HG03039 (cell line): ENCODE measurements around the gene NTF4.
"Not testable (repeated sequence)": the region's sequence is repeated elsewhere in the genome, so short reads cannot be mapped to it uniquely, and the experiment has no call there.

Source experiments
- ATAC-seq: cut with Tn5 transposase; IDR thresholded peaks from one replicate; pipeline ENCODE4 v1.9.1; 2021; ENCODE audit warnings: mild to moderate bottlenecking, moderate library complexity; ENCODE audit not compliant: unreplicated experiment

The NTF4 gene

GRCh38 chr19:49091391-49092038 is 26.9 kb upstream of the NTF4 start:
- no peak for ATAC-seq

GRCh38 chr19:49086296-49086695 is 21.7 kb upstream of the NTF4 start:
- no peak for ATAC-seq

DNA sequence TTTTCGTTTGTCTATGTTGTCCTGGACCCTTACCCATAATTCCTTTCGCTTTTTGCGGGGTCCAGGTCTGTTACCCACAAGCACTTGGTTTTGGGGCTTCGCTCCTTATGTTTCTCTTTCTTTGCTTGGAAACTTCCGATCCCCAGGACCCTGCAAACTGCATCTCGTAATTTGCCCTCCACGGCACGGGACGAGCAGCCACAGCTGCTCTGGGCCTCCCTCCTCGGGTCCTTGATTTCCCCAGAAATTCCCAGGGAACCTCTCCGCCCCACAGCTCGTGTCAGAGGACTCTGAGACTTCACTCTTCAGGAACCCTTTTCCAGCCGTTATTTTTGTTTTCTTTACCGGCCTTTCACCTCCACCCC is 21.2 kb upstream of the NTF4 start:
- ATAC-seq: no peak

GRCh38 chr19:49085020-49085867 is 20.6 kb upstream of the NTF4 start, which contains the start of gene SNRNP70:
SNRNP70 (plus strand) TSS chr19:49085451; CDS start chr19:49086415, 964 bp downstream.
- ATAC-seq: peak; percentile 85

DNA sequence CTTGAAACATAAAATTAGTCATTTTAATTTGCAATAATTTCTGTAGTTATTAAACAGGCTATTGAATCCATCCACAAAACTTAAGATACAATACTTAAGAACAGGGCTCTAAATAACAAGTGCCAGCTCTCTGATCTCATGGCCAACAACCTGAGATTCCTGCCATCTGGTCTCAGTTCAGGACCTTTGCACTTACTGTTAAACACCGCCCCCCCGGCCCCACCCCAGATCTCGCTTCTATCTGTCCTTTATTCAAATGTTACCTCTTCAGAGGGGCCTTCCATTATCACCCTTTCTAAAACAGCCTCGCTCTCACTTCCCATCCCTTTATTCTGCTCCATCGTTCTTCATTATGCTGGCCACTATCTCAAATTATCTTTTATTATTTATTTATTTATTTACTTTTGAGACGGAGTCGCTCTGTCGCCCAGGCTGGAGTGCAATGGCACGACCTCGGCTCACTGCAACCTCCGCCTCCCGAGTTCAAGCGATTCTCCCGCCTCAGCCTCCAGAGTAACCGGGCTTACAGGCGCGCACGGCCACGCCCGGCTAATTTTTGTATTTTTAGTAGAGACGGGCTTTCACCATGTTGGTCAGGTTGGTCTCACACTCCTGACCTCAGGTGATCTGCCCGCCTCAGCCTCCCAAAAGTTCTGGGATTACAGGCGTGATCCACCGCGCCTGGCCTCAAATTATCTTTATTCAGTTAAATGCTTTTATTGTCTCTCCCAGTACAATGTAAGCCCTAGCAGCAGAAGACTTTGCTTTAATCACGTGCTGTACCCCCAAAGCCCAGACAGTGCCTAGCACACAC is 19.8 kb upstream of the NTF4 start:
- ATAC-seq: no peak

- no peak for ATAC-seq
Observed at GRCh38 chr19:49081273-49081672, 16.7 kb upstream of the NTF4 start.

DNA sequence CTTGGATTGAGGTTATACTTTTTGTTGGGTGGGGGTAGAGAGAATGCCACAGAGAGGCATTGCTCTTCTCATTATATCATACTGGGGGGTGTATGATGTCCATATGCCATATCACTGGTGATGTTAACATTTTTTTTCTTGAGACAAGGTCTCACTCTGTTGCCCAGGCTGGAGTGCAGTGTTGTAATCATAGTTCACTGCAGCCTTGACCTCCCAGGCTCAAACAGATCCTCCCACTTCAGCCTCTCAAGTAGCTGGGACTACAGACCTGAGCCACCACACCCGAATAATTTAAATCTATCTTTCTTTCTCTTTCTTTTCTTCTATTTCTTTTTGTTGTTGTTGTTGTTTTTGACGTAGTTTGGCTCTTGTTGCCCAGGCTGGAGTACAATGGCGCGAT is 15.8 kb upstream of the NTF4 start:
- no peak for ATAC-seq

GRCh38 chr19:49074869-49075268 is 10.3 kb upstream of the NTF4 start:
- not testable (repeated sequence) for ATAC-seq

- ATAC-seq: no peak
Observed at GRCh38 chr19:49073514-49074378, 9.1 kb upstream of the NTF4 start.

DNA sequence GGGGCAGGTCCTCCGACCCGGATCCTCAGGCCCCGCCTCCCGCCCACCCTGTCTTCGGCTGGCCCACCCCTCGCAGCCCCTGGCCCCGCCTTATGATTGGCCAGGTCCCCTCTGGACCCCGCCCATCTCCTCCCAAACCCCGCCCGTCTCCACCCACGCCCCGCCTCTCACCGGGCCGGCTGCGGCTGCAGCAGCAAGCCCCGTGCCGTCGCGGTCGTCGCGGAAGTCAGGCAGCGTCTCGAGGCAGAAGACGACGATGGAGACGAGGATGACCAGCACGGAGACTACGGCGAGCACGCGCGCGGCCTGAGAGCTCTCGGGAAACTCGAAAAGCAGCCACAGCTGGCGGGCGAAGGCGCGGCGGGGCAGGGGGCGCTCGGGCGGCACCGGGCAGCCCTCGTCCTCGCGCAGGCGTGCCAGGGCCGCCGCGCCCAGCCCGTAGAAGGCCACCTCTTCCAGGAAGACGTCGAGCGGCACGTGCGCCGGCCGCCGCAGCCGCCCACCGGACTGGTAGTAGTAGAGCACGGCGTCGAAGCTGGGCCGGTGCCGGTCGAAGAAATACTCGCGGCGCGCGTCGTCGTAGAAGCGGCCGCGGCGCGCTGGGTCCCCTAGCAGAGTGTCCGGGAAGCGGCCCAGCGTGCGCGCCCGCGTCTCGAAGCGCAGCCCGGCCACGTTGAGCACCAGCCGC is 7.4 kb upstream of the NTF4 start:
- ATAC-seq: no peak

- ATAC-seq: no peak
Observed at GRCh38 chr19:49070416-49070815, 5.8 kb upstream of the NTF4 start.

GRCh38 chr19:49069026-49069425 is 4.4 kb upstream of the NTF4 start:
- no peak for ATAC-seq

DNA sequence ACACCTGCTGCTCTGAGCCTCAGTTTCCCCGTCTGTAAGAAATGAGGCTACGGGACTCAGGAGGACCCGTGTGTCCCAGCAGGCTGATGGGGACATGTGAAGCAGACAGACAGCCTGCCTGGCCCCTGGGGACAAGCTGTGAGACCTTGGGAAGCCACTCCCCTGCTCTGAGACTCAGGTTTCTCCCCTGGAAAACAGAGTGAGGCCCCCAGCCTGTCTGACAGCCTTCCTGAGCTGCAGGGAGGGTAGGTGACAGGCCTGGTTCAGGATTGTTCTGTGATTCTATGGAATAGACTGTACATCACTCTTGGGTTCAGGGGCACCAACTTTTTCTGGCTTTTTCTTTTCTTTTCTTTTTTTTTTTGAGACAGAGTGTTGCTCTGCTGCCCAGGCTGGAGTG is 2.9 kb upstream of the NTF4 start:
- no peak for ATAC-seq

DNA sequence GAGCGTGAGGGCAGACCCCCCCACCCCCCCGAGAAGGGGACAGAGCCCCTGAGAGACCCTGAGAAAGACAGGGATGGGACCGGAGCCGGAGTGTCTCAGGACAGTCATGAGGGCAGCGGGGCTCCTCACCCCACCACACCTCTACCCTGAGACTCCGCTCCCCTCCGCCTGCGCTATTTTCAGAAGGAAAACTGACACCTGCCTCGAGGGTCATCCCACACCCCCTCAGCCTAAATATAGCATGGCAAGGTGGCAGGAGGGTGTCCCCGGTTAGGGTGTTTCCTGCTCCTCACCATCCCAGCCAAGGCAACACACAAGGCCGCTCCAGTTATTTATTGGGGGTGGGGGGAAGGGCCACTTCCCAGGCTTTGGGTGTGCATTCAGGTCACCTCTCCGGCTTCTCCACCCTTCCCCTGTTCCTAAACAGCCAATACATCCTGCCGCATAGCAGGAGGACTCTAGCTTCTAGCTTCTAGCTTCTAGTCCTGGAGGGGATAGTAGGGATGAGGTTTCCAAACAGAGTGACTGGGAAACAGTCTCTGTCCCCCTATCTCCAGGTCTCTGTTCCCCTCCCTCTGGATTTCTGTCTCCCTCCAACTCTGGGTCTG is 1.4 kb upstream of the NTF4 start:
- ATAC-seq: no peak

DNA sequence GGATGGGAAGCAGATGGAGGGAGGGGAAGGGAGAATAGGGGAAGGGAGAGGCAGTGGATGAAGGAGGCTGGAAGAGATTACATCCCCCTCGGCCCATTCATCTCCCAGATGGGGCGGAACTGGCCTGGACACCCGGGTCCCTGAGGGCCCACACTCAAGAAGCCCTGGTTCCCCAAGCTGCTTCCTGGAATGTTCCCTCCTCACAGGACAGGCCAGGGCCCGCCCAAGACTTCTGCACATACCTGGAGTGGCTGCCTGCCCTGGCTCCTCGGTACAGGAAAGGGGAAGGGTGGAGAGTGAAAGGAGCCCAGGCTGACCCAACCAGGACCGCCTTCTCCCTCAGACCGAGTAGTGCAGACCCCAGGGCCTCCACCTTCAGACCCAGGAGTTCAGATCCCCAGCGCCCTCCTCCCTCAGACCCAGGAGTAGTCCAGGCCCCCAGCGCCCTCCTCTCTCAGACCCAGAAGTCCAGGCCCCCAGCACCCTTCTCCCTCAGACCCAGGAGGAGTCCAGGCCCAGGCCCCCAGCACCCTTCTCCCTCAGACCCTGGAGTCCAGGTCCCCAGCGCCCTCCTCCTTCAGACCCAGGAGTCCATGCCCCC is 489 bp downstream of the NTF4 start:
- no peak for ATAC-seq

GRCh38 chr19:49061445-49061844 is 3.2 kb downstream of the NTF4 start:
- ATAC-seq: no peak

DNA sequence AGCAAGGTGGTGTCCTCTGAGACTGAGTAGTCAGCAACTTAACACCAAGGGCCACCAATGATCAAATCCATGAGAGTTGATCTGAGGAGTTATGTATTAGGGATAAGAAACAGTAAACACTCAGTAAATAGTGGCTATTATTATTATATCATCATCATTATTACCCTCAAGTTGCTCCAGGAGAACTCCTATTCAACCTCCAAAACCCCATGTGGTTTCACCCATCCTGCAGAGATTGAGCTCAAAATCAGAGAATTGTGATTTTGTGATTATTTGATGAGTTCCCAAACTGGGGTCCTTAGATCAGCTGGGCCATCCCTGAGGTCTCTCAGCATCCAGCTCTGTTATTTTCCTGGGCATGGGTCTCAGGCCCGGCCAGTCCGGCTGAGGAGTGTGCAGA is 3.6 kb downstream of the NTF4 start:
- ATAC-seq: no peak

GRCh38 chr19:49059053-49059452 is 5.6 kb downstream of the NTF4 start:
- ATAC-seq: no peak

- ATAC-seq: no peak
Observed at GRCh38 chr19:49058562-49058961, 6.1 kb downstream of the NTF4 start.
